DMS153 (cell line): ENCODE data around the gene METTL1.
"Not testable (repeated sequence)": the region's sequence is repeated elsewhere in the genome, so short reads cannot be mapped to it uniquely, and the experiment has no call there.

ENCODE experiments used
- DNase-seq: peaks from one replicate; lab custom pipeline; 2025; lab: John Stamatoyannopoulos, UW

The METTL1 gene

GRCh38 chr12:57724003-57724935 lies 47.6 kb downstream of the METTL1 start:
- DNase-seq: no peak

- no peak for DNase-seq
Measured at GRCh38 chr12:57723630-57723962, 48.3 kb downstream of the METTL1 start.

- no peak for DNase-seq
Measured at GRCh38 chr12:57722716-57723629, 48.9 kb downstream of the METTL1 start.

GRCh38 chr12:57721846-57722608 lies 49.9 kb downstream of the METTL1 start:
- DNase-seq: not testable (repeated sequence)

GRCh38 chr12:57720606-57721595 lies 51.0 kb downstream of the METTL1 start:
- DNase-seq: no peak

DNA sequence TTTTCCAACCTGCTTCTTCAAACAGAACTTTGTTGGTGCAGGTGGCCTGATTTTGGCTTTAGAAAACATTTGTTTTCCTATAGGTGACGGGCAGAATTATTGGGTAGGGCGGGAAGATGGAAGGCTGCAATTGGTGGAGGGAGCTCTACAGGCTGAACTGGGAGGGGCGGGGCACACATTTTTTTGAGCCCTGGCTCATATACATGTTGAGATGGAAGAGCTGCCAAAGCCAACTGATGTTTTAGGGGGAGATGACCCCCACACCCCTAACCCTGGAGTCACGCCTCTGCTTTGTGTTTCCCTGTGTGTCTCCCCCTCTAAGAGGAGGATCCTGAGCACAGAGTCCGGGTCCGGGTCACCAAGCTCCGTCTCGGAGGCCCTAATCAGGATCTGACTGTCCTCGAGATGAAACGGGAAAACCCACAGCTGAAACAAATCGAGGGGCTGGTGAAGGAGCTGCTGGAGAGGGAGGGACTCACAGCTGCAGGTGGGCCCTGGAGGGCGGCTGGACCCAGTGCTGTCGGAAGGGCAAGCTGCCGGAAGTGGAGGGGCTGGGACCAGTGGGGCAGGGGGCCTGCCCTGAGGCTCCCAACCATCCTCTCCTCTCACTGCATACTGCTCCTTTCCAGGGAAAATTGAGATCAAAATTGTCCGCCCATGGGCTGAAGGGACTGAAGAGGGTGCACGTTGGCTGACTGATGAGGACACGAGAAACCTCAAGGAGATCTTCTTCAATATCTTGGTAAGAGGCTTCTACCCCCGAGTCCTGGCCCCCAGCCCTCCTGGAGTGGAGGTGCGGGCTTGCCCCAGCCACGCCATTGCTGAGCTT lies 51.9 kb downstream of the METTL1 start:
- DNase-seq: no peak

GRCh38 chr12:57718641-57719528 lies 53.0 kb downstream of the METTL1 start:
- no peak for DNase-seq
